Activated gamma-delta T cell (primary cell): Measurements from ENCODE around the gene PLEK.
A peak's percentile ranks its signal among the peaks of the same experiment; 100 is the strongest.
"Not testable (repeated sequence)": the region's sequence is repeated elsewhere in the genome, so short reads cannot be mapped to it uniquely, and the experiment has no call there.

Experiments
- DNase-seq: peaks from one replicate; lab custom pipeline; 2025; lab: John Stamatoyannopoulos, UW
- total RNA-seq, 2 donors: gene quantifications; one replicate each; lab custom pipeline; 2026; lab: John Stamatoyannopoulos, UW

PLEK gene
- 58.8 to 195 reads per million in 2 donors for total RNA-seq

- DNase-seq, result no peak
Observed at GRCh38 chr2:68365087-68365486, at the start of gene PLEK. Gene PLEK, plus strand, starts transcription at chr2:68365282. Its CDS starts 70 bp downstream, at chr2:68365352.

GRCh38 chr2:68316111-68316510 is 49.0 kb upstream of the PLEK start:
- DNase-seq, result no peak

- DNase-seq, result no peak
Observed at GRCh38 chr2:68317971-68318913, 46.8 kb upstream of the PLEK start.

GRCh38 chr2:68318914-68319397 is 46.1 kb upstream of the PLEK start:
- no peak for DNase-seq

DNA sequence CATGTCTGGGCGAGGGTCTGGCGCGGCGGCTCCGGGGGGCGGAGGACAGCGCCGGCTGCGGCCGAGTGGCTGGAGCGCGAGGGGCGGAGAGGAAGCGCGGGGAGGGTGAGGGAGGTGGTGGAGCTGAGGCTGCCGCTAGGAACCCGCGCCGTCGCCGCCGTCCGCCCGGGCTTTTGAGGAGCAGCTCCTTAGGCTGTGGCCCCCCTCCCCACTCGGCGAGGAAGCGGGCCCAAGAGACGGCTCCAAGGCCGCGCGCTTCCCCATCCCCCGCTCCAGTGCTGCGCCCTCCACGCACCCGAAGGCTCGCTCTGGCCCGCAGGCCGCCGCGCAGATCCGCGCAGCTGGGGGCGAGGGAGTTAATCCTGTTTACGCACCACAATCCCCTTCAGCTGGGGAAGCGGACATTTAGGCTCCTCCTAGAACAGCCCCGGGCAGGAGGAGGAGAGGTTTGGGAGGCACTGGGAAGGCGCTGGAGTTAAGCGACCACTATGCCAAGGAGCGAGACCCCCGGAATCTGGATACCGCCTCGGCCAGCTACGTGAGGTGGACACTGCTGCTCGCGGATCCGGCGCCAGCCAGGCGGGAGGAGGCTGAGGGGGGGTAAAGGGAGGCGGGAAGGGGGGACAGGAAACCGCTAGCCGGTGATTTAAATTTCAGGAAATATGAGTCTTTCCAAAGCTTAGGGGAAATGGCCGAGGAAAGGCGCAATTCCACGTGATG is 45.5 kb upstream of the PLEK start, which contains the start of gene CNRIP1:
Gene CNRIP1, minus strand, starts transcription at position 552 of the 720 bp plus-strand sequence. Its CDS starts 549 bp downstream, at position 3.
- peak; percentile 17 for DNase-seq

- no peak for DNase-seq
Observed at GRCh38 chr2:68320118-68320641, 44.9 kb upstream of the PLEK start.

DNA sequence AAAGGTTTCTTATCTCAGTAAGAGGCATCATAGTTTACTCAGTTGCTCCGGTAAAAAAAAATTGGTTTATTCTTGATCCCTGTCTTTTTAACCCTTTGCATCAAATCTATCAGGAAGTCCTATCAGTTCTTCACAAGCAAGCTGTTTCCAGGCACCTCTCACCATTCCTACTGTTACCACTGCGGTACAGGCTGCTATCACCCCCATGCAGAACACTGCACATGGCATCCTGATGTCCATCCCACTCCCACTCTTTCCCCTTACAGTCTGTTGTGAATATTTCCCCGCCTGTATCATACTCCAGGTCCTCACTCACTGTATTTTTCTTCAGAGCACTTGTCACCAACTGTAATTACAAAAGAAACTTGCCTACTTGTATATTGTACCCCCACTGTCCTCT is 40.0 kb upstream of the PLEK start:
- DNase-seq, result no peak

- no peak for DNase-seq
Observed at GRCh38 chr2:68328901-68329300, 36.2 kb upstream of the PLEK start.

DNA sequence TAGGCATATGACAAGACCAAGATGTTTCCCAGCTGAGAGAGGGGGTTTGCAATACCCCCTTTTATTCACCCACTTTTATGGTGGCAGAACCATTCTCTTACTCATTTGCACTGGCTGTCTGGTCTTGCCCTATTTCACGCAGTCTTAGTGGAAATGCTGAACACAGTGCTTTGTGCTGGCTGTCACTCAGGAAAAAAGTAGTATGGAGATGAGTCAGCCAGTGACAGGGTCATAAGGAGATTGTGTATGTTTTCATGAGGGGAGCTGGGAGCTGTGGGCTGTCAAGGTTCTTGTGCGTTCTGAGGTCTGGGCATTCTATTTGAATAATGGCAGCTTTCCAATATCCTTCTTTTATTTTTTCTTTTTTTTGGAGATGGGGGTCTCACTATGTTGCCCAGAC is 34.4 kb upstream of the PLEK start:
- DNase-seq, result no peak

GRCh38 chr2:68333009-68333408 is 32.1 kb upstream of the PLEK start:
- no peak for DNase-seq

- DNase-seq, result no peak
Observed at GRCh38 chr2:68333931-68334330, 31.2 kb upstream of the PLEK start.

DNA sequence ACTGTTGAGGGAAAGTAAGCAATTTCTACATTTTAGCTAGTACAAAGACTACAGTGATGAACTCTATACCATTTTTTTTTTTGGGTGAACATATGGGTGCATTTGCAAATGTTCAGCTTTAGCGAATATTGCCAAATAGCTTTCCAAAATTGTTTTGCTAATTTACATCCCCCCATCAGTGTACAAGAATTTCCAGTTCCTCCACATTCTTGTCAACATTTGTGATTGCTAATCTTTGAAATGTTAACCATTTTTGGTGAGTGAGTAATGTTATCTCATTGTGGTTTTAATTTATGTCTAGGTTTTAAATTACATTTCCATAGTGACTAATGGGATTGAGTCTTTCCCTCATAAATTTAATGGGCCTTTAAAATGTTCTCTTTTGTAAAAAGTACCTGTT is 28.9 kb upstream of the PLEK start:
- no peak for DNase-seq

- DNase-seq, result no peak
Observed at GRCh38 chr2:68340226-68341061, 24.6 kb upstream of the PLEK start.

- DNase-seq, result no peak
Observed at GRCh38 chr2:68341062-68341329, 24.1 kb upstream of the PLEK start.

DNA sequence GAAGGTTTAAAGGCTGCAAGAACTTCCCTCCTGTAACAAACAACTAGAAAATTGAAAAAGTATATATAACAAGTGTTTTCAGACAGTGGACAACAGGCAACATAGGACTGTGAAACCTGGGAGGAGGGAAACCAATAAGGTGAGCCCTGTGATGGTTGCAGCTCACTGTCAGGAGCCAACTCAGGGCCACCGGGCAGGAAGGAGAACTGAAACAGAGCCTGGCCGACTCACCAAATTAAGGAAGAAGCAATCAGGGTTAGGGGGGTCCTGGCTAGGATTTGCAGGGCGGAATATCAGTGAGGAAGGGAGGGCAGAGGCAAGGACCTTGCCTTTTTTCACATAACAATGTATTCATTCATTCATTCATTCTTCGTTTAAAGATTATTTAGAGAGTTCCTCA is 23.5 kb upstream of the PLEK start:
- no peak for DNase-seq

- DNase-seq, result no peak
Observed at GRCh38 chr2:68342470-68342869, 22.6 kb upstream of the PLEK start.

- DNase-seq, result no peak
Observed at GRCh38 chr2:68344031-68344430, 21.1 kb upstream of the PLEK start.

DNA sequence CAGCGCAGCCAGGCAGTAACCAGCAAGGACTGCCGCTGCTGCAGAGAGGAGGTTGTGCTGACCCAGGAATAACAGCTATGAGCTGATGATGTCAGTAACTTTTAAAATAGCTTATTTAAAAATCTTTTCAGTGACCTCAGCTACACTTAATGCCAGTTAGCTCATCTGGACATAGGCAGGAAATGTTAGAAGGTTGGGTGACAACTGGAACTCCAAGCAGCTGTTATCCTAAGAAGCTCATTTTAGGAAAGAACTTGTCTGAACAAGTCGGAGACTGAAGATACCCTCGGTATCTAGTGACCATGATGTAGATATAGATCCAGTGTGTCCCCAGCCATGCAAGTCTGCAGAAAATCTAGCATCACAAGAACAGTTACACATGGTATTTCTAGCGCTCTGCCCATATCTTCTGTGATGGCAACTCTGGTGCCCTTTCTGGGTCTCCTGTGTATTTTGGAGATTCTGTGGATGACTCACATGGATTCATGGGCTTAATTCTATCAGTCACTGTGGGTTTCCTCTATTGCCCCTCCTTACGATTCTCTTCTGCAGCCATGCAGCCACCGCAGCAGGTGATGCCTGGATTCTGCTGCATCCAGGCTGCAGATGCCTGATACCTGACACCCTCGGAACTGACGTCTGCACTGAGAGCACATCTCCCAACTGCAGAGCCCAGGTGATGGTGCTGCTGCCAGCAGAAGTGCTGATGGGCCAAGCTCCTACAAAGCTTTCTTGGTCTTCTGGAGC is 19.8 kb upstream of the PLEK start:
- no peak for DNase-seq

- not testable (repeated sequence) for DNase-seq
Observed at GRCh38 chr2:68349091-68349490, 16.0 kb upstream of the PLEK start.

DNA sequence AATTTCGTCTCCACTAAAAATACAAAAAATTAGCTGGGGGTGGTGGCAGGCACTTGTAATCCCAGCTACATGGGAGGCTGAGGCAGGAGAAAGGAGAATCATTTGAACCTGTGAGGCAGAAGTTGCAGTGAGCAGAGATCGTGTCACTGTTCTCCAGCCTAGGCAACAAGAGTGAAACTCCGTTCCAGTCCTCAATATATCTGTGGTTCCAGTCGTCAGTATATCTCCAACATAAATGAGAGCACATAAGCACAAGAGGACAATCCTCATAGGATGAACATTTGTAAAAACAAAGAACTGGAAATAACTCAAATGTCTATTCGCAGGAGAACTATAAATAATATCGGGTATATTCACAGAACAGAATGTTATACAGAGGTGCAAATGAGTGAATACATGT is 13.1 kb upstream of the PLEK start:
- no peak for DNase-seq
